Measurements from ENCODE around the gene MMP10.

Gene MMP10

GRCh38 chr11:102724904-102725500, 55.4 kb downstream of the MMP10 start, which contains the start of gene MMP8:
MMP8 (minus strand) TSS chr11:102724954; CDS start chr11:102724855, 99 bp downstream.
- DNase-seq: no peak

DNA sequence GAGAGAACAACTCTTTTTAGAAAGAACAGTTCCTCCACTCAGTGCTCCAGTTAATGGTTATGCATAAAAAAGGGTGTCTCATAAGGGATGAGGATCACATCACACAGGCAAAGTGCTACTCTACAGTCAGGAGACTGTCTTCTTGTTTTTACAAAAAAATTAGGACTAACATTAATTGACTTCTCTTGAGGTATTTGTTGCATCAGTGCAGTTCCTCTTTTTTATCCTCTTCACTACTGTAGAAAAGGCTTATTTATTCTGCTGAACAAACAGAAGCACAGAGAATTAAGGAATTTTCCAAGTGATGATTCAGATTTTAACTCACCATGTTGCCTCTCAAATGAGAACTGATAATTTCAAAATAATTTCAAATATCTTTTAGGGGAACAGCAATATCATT, 57.6 kb downstream of the MMP10 start:
- DNase-seq: no peak

Data from CD4-positive, alpha-beta T cell treated with Interferon alpha-2 for 1 hour (primary cell).